H9 (cell line): ENCODE measurements around the gene PRDM1. TPM values are rescaled to one million over a fixed set of nuclear protein-coding genes. Genes with fewer than 3 reads are reported as not detected.

Experiments
- DNase-seq: peaks from one replicate; pipeline ENCODE4 v3.0.0-alpha.2; 2017
- H2AFZ ChIP-seq: one replicate; pipeline ENCODE4 v1.6.1; 2013; ENCODE audit warnings: mild to moderate bottlenecking, low read length, control low read depth, moderate library complexity
- H2AK5ac ChIP-seq: 2 replicates; pipeline ENCODE4 v1.6.1; 2013; ENCODE audit warnings: low read length, control low read depth, mixed read lengths; ENCODE audit not compliant: insufficient read length
- H2BK120ac ChIP-seq: one replicate; pipeline ENCODE4 v1.6.1; 2013; ENCODE audit warnings: low read depth, mild to moderate bottlenecking, low read length, control low read depth, inconsistent platforms; ENCODE audit not compliant: poor library complexity, severe bottlenecking
- H2BK12ac ChIP-seq: 2 replicates; pipeline ENCODE4 v1.6.1; 2013; ENCODE audit warnings: low read length, control low read depth, mixed read lengths, low read depth; ENCODE audit not compliant: insufficient read length
- H2BK15ac ChIP-seq: 2 replicates; pipeline ENCODE4 v1.6.1; 2013; ENCODE audit warnings: low read depth, low read length, control low read depth
- H2BK20ac ChIP-seq: one replicate; pipeline ENCODE4 v1.6.1; 2013; ENCODE audit warnings: low read depth, mild to moderate bottlenecking, low read length, control low read depth, inconsistent platforms; ENCODE audit not compliant: poor library complexity, severe bottlenecking
- H2BK5ac ChIP-seq: 2 replicates; pipeline ENCODE4 v1.6.1; 2013; ENCODE audit warnings: low read length, control low read depth, mixed read lengths; ENCODE audit not compliant: insufficient read length
- H3K14ac ChIP-seq: 2 replicates; pipeline ENCODE4 v1.6.1; 2013; ENCODE audit warnings: low read length, control low read depth; ENCODE audit not compliant: insufficient read depth
- H3K18ac ChIP-seq: 2 replicates; pipeline ENCODE4 v1.6.1; 2013; ENCODE audit warnings: low read depth, mild to moderate bottlenecking, mixed read lengths, low read length, control low read depth; ENCODE audit not compliant: insufficient read length
- H3K23ac ChIP-seq: 2 replicates; pipeline ENCODE4 v1.6.1; 2013; ENCODE audit warnings: low read length, control low read depth, mixed read lengths, low read depth; ENCODE audit not compliant: insufficient read length
- H3K23me2 ChIP-seq: 2 replicates; pipeline ENCODE4 v1.6.1; 2013; ENCODE audit warnings: low read depth, mild to moderate bottlenecking, mixed read lengths, low read length, control low read depth; ENCODE audit not compliant: insufficient read length, poor library complexity, severe bottlenecking
- H3K27ac ChIP-seq: 2 replicates; pipeline ENCODE4 v1.5.1; 2013; ENCODE audit warnings: low read length, control low read depth, mixed read lengths, low read depth; ENCODE audit not compliant: insufficient read length
- H3K27me3 ChIP-seq: 2 replicates; pipeline ENCODE4 v1.6.1; 2013; ENCODE audit warnings: low read length, control low read depth, inconsistent platforms; ENCODE audit not compliant: insufficient read depth
- H3K4ac ChIP-seq: 2 replicates; pipeline ENCODE4 v1.6.1; 2013; ENCODE audit warnings: low read depth, mild to moderate bottlenecking, control low read depth, inconsistent platforms, low read length, moderate library complexity
- H3K4me1 ChIP-seq: 2 replicates; pipeline ENCODE4 v1.6.1; 2013; ENCODE audit warnings: low read length, control low read depth, inconsistent platforms; ENCODE audit not compliant: insufficient read depth
- H3K4me2 ChIP-seq: 2 replicates; pipeline ENCODE4 v1.6.1; 2013; ENCODE audit warnings: low read length, control low read depth, mixed read lengths; ENCODE audit not compliant: insufficient read length, insufficient read depth
- H3K56ac ChIP-seq: 2 replicates; pipeline ENCODE4 v1.6.1; 2013; ENCODE audit warnings: low read depth, mild to moderate bottlenecking, mixed read lengths, low read length, control low read depth; ENCODE audit not compliant: insufficient read length
- H3K79me1 ChIP-seq: 2 replicates; pipeline ENCODE4 v1.6.1; 2013; ENCODE audit warnings: low read depth, mild to moderate bottlenecking, moderate library complexity, low read length, control low read depth, inconsistent platforms; ENCODE audit not compliant: insufficient read depth, poor library complexity, severe bottlenecking
- H3K79me2 ChIP-seq: 2 replicates; pipeline ENCODE4 v1.6.1; 2013; ENCODE audit warnings: low read length, control low read depth, inconsistent platforms; ENCODE audit not compliant: insufficient read depth
- H3K9ac ChIP-seq: 2 replicates; pipeline ENCODE4 v1.6.1; 2013; ENCODE audit warnings: low read length, control low read depth, mixed read lengths; ENCODE audit not compliant: insufficient read length; ENCODE audit errors: extremely low read depth
- H3K9me3 ChIP-seq: one replicate; pipeline ENCODE4 v1.6.1; 2013; ENCODE audit warnings: low read depth, low read length, inconsistent platforms; ENCODE audit not compliant: control insufficient read depth
- H3T11ph ChIP-seq: one replicate; pipeline ENCODE4 v1.6.1; 2013; ENCODE audit warnings: mild to moderate bottlenecking, low read length, control low read depth, inconsistent platforms
- H4K20me1 ChIP-seq: one replicate; pipeline ENCODE4 v1.6.1; 2013; ENCODE audit not compliant: control insufficient read depth, insufficient read length, insufficient read depth
- H4K5ac ChIP-seq: 2 replicates; pipeline ENCODE4 v1.6.1; 2013; ENCODE audit warnings: low read depth, mild to moderate bottlenecking, mixed read lengths, low read length, control low read depth; ENCODE audit not compliant: insufficient read length
- H4K8ac ChIP-seq: replicated peaks from 2 replicates; pipeline ENCODE4 v1.6.1; 2013; ENCODE audit warnings: low read length, control low read depth, mixed read lengths, low read depth; ENCODE audit not compliant: insufficient read length
- H4K91ac ChIP-seq: 2 replicates; pipeline ENCODE4 v1.6.1; 2013; ENCODE audit warnings: low read depth, mild to moderate bottlenecking, moderate library complexity, mixed read lengths, low read length, control low read depth; ENCODE audit not compliant: insufficient read length
- H3K27ac Mint-ChIP-seq, 3 experiments: 2 replicates in 2 of 3; 3 replicates in 1 of 3; pipeline ENCODE4 v1.8.0; 2020 to 2021; ENCODE audit warnings: mixed read lengths in 3 of 3, mild to moderate bottlenecking in 1 of 3, moderate library complexity in 1 of 3
- H3K27me3 Mint-ChIP-seq: 2 replicates; pipeline ENCODE4 v1.8.0; 2021; ENCODE audit warnings: low read depth, mild to moderate bottlenecking, moderate library complexity, mixed read lengths
- H3K36me3 Mint-ChIP-seq, 3 experiments: 2 replicates in 2 of 3; 3 replicates in 1 of 3; pipeline ENCODE4 v1.8.0; 2020 to 2021; ENCODE audit warnings: low read depth in 3 of 3, mixed read lengths in 3 of 3; ENCODE audit not compliant: insufficient read depth in 1 of 3
- H3K4me1 Mint-ChIP-seq, 2 experiments: 2 replicates each; pipeline ENCODE4 v1.8.0; 2020; ENCODE audit warnings: mixed read lengths in 2 of 2
- H3K4me3 Mint-ChIP-seq, 2 experiments: 2 replicates in 1 of 2; 3 replicates in 1 of 2; pipeline ENCODE4 v1.8.0; 2020 to 2021; ENCODE audit warnings: mild to moderate bottlenecking in 2 of 2, mixed read lengths in 2 of 2, moderate library complexity in 1 of 2
- H3K9me3 Mint-ChIP-seq, 2 experiments: 2 replicates in 1 of 2; 3 replicates in 1 of 2; pipeline ENCODE4 v1.8.0; 2020; ENCODE audit warnings: mild to moderate bottlenecking in 2 of 2, mixed read lengths in 2 of 2, moderate library complexity in 1 of 2
- WGBS: extraction: QIAGEN DNeasy Blood & Tissue Kit; methylation state at CpG from one replicate; pipeline ENCODE4 v1.1.7; 2013; ENCODE audit warnings: missing lambda C conversion rate, low lambda C conversion rate, mixed read lengths; ENCODE audit not compliant: insufficient read length; ENCODE audit errors: extremely low coverage; 5-methylcytosine and 5-hydroxymethylcytosine counted together
- total RNA-seq: library from RNA; stranded (reverse); gene quantifications from 2 replicates; pipeline ENCODE4 v1.2.1, GENCODE V29; 2021
- TF ChIP-seq, protein P1 (sequence below): fragments of 200-600 bp; sonication (generic); conservative IDR thresholded peaks from 3 replicates; pipeline ENCODE4 v1.8.0; 2021; ENCODE audit warnings: antibody characterized with exemption, mild to moderate bottlenecking

The PRDM1 gene
- total RNA-seq, 1 experiment from 2014 or later, result 2.9 TPM

DNA sequence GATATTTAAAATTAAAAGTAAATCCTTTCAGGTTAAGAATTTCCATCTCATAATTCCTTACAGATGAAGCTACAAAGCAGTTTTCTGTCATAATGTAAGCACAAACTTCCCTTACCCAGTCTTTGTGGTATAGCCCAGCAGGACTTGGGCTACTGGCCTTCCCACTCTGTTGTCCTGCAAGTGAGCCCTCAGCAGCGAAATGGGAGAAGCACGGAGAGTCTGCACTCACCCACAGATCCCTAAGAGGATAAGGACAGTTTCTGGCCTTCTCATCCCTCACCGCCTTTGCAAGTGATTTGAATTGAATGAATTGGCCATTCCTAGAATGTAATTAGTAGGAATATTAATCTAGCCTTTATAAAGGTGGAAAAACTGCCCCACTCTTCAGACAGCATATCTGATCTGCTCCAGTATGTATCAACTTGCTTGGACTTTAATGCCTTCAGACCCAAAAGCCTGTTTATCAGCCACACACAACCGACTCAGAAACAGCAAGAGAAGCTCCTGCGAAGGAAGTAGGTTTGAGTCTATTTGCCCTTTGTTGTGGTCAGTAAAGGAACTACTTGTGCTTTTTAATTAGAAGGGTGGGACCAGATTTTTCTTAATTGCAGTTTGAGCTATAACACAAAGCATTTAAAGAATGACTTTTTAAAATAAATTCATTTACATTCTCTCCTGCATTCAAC, 29.9 kb upstream of the PRDM1 start:
- WGBS, result no CpG with 5 or more reads among the region's 5 CpGs
- no peak overlapping the region for H3K4ac ChIP-seq
- no peaks in the 10 kb centered on the region for H4K20me1 ChIP-seq
- no peak overlapping the region for H3K27ac ChIP-seq
- H3K79me2 ChIP-seq, result no peaks in the 10 kb centered on the region
- no peaks in the 10 kb centered on the region for H3K27me3 ChIP-seq
- Mint-ChIP-seq H3K36me3 (no peaks in the 10 kb centered on the region), H3K4me3 (no peak overlapping the region), H3K27me3 (peaks cover 3% of the 10 kb centered on the region; the same call in 1 of the 2 replicates), H3K4me1 (peaks cover 22% of the 10 kb centered on the region in 2 experiments), H3K27ac (no peak overlapping the region), H3K9me3 (no peaks in the 10 kb centered on the region)
- H3K56ac ChIP-seq, result no peak overlapping the region
- no peak overlapping the region for H2BK20ac ChIP-seq
- H3K9ac ChIP-seq, result no peak overlapping the region
- no peak overlapping the region for H3K14ac ChIP-seq
- no peak for DNase-seq
- no peaks in the 10 kb centered on the region for H3K9me3 ChIP-seq
- peak overlapping the region; percentile 12 for H2AFZ ChIP-seq
- TF ChIP-seq, protein P1, sequence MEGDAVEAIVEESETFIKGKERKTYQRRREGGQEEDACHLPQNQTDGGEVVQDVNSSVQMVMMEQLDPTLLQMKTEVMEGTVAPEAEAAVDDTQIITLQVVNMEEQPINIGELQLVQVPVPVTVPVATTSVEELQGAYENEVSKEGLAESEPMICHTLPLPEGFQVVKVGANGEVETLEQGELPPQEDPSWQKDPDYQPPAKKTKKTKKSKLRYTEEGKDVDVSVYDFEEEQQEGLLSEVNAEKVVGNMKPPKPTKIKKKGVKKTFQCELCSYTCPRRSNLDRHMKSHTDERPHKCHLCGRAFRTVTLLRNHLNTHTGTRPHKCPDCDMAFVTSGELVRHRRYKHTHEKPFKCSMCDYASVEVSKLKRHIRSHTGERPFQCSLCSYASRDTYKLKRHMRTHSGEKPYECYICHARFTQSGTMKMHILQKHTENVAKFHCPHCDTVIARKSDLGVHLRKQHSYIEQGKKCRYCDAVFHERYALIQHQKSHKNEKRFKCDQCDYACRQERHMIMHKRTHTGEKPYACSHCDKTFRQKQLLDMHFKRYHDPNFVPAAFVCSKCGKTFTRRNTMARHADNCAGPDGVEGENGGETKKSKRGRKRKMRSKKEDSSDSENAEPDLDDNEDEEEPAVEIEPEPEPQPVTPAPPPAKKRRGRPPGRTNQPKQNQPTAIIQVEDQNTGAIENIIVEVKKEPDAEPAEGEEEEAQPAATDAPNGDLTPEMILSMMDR, result no peak
- H4K5ac ChIP-seq, result no peak overlapping the region
- H2BK5ac ChIP-seq, result no peak overlapping the region
- no peak overlapping the region for H2BK12ac ChIP-seq
- H2BK15ac ChIP-seq, result no peak overlapping the region
- no peaks in the 10 kb centered on the region for H3K79me1 ChIP-seq
- no peak overlapping the region for H4K8ac ChIP-seq
- peaks cover 5% of the 10 kb centered on the region for H3K4me1 ChIP-seq
- no peak overlapping the region for H3K4me2 ChIP-seq
- H3K23me2 ChIP-seq, result no peaks in the 10 kb centered on the region
- H3K18ac ChIP-seq, result no peak overlapping the region
- H4K91ac ChIP-seq, result no peak overlapping the region
- H3T11ph ChIP-seq, result no peak overlapping the region
- H2BK120ac ChIP-seq, result no peak overlapping the region
- no peak overlapping the region for H2AK5ac ChIP-seq
- H3K23ac ChIP-seq, result no peak overlapping the region
